Measurements from ENCODE around the gene ATP6V1F.

GRCh38 chr7:128831178-128831993, 31.3 kb upstream of the ATP6V1F start:
- TF ChIP-seq CTCF (IDR thresholded peaks at IDR 0.05) (no peak), ZFX (IDR thresholded peaks at IDR 0.05; ENCODE audit: borderline replicate concordance) (no peak)

Measured in 22Rv1 (cell line).